GM21737 (cell line): Measurements from ENCODE around the gene SKI.

Experiments used
- ATAC-seq: cut with Tn5 transposase; IDR thresholded peaks from one replicate; pipeline ENCODE4 v1.9.1; 2021; ENCODE audit warnings: mild to moderate bottlenecking, moderate library complexity; ENCODE audit not compliant: unreplicated experiment

The SKI gene

DNA sequence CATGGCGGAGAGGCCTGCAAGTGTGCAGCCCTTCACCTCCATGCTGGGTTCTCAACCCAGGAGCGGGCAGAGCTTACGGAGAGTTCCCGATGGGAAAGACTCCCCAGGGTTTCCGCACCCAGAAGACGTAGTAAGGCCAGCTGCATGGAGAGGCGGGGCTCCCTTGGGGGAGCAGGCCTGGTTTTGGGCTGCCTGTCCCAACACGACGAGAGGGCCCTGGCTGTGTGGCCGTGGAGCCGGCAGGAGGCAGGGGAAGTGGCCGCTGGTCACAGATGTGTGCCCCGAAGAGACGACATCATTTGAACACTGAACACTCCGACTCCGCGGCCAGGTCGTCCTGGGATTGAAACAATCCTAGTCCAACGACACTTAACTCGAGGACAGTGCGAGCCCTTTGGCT, 106.2 kb downstream of the SKI start:
- ATAC-seq: no peak

DNA sequence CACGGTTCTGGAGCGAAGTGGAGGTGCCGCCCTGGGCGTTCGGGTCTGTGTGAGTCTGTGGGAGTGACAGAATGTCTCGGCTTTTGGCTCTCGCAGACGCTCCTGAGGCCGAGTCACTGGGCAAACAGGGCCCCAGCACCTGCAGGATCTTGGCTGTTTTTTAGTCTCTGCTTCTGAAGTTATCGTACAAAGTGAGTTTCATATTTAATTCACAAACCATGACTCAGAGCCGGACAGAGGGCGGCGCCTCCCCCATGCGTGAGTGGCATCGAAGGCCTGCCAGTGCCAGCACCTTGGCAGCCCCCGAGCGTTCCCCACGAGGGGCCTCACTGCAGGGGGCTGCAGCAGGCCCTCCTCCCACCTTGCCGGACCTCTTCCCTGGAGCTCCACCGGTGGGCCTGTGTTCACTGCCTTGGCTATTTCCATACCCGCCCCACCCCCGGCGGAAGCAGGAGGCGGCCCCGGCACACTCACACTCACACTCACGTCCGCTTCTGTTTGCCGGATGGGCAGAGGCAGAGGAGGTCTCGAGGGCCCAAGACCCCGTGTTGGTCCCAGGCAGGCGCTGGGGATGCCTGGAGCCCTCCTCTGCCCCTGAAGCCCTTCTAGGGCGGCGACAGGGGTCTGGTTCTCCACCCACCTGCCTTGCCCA, 106.9 kb downstream of the SKI start:
- ATAC-seq: no peak

DNA sequence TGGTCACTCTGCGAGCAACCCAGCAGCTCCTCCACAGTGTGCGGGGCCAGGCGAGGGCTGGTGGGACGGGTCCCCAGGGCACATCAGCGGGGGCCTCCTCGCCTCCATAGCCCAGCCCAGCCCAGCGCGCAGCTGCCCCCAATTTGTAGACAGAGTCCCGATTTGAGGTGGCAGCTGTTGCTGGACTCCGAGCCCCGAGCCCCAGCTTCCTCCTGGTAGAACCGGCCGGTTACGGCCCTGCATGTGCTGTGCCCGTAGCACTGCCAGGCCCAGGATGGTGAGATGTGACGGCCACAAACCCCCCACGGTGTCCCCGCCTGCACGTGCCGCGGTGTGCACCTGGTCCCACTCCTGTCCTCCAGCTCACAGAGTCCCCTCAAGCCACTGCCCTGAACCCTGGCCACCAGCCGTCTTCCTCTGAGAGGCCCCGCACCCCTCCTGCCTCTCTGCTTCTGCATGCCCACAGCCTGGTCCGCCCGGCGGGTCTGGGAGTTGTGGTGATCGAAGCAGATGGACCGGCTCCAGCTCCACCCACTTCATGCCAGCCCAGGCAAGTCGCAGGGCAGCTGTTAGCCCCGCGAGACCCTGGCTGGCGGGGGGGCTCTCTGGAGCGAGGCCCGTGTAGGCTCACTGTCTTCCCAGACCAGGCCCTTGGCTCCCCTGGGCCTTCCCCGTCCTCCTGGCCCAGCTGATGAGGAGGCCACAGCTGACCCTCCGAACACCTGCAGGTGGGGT, 107.8 kb downstream of the SKI start:
- no peak for ATAC-seq

DNA sequence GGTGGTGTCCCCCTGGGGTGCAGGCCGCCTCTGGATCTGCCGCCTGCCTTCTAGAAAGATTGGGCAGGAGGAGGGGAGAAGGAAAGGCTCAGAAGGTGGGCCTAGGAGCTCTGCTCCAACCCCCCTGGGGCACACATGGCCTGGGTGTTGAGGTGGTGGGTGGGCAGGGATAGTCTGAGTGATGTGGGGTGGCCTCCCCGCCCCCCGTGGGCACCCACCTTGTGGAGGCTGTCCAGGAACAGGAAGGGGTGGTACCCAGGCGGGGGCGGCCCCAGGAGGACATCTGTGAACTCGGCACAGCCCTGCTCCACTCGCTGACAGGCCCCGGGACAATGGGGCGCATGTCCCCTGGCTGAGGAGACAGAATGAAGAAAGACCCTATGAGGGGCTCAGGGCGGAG, 108.4 kb downstream of the SKI start:
- no peak for ATAC-seq

DNA sequence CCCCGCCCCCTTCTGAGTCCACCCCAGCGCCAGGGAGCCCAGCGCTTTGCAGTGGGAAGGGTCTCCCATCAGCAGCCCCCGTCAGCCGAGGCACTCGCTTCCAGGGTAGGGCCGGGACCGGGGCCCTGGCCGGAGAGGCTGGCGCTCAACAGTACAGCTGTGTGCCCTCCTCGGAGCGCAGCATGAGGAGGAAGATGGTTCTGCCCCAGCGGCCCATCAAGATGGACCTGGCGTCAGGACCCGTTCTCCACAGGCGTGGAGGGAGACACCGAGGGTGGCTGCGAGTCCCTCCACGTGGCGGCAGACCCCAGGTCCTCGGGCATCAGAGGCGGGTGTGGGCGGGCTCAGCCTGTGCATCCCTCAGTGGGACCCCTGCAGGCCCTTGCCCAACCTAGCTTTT, 109.0 kb downstream of the SKI start:
- no peak for ATAC-seq

DNA sequence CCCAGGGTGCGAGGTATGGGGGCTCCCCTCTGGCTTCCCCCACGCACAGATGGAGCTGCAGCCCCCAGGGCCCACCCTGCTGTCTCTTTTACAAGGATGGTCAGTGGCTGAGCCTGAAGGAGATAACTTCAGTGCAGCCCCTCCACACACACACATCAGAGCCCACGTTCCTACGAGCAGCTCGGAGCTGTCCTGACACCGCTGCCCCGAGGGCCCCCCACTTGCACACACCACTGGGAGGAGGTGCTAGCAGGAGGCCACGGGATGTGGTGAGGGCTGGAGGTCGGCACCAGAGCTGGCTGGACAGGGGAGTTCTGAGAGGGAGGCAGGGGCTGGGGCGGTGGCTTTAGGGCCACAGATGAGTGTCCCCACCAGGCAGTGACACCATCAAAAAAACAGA, 109.4 kb downstream of the SKI start:
- ATAC-seq: no peak

DNA sequence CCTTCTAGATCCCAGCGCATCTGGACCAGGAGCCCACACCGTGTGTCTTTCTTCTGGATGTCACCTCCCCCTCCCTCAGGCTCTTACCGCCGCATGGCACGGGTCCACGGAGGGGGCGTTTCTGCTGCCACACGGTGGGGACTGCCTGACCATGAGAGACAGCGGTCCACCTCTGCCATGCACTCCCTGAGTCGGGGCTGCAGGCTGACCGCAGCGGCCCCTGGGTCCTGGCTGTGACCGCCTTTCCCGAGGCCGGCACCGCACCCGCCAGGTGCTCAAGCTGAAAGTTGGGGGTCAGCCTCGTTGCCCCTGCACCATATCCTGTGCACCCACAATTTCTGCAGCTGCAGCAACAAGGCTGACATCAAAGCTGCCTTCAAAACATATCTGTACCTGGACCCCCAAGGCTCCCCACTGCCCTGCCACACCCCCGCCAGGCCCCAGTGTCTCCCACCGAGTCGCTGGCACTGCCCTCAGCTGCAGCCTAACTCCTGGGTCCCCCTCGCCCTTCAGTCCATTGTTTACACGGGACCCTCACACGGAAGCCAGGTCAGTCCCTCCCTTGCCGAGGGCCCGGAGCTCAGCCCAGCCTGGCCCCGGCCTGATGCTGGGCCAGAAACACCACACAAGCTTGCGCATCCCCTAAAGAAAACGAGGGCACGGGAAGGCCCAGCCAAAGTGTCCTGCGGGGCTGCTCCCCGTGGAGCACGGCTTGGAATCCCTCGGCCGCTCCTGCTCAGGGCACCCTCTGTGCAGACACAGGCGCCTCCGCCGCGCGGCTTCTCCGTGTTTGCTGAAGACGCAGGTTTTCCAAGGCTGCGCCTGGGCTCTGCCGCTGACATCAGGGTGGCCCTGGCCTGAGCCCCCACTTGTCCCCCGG, 111.3 kb downstream of the SKI start:
- ATAC-seq: no peak

DNA sequence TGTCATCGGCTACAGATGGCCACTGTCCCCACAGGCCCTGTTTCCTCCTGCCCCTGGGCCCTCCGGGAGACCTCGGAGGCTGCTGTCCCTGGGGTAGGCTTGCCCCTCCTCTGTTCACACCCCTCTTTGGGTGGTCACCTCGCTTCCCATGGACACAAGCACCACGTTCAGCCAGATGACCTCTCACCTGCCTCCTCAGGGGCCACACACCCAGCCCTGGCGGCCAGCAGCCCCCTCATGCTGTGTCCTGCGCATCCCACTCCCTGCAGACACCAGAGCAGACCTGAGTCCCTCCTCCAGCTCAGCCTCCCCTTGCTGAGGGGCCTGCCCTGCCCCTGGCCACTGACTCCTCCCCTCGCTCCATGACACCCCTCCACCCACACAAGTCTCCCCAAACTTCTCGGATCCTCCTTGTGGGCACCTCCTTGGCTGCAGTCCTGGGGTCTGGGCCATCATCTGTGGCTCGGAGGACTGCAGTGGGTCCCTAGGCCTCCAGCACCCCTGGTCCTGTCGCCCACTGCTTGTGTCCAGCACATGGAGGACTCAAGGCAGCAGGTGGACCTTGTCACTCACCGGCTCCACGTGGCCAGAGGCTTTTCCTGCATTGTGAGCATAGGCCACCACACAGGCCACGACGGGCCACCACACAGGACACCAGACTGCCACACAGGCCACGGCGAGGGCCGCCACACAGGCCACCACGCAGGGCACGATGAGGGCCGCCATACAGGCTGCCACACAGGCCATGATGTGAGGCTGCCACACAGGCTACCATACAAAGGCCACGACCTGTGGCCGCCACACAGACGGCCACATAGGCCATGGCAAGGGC, 112.2 kb downstream of the SKI start:
- ATAC-seq: no peak

DNA sequence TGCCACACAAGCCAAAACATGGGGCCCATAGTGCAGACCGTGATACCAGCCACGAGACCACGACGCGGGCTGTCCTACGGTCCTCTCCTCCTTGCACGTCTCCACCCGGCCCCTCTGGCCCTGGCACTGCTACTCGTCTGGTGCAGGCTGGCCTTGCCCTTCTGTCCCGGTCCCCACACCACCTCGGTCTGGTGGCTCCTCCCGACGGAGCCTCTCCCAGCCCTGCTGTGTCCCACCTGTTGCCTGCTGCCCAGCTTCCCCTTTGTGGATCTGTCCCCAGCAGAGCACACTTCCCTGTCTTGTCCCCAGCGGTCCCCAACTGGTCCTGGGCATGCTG, 112.8 kb downstream of the SKI start:
- no peak for ATAC-seq

DNA sequence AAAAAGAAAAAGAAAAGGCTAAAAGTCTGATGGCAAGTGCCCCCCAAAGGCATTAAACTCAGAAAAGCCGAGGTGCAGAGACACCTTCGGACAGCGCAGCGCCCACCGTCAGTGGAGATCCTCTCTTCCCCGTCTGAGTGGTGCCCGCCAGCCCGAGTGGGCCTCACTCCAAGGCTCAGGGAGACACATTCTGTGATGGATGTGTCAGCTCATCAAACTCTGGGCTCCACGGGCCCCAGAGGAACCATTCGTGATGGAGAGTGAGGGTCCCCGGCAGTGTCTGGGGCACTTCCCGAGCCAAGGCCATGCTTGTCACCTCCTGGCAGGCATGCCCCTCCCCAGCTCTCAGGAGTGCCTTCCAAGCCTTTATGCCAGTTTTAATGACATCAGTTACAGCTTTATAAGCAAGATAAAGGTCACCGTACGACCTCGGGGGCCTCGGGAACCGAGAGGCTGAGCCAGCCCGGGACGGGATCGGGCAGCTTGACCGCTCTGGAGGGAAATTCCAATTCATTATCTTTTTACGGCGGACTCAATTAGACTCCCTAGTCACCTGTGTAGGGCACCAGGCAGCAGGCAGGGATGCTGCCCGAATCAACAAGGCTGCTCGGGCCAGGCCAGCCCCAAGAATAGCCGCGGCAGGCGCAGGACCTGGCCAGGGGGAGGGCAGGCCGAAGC, 113.7 kb downstream of the SKI start:
- no peak for ATAC-seq

DNA sequence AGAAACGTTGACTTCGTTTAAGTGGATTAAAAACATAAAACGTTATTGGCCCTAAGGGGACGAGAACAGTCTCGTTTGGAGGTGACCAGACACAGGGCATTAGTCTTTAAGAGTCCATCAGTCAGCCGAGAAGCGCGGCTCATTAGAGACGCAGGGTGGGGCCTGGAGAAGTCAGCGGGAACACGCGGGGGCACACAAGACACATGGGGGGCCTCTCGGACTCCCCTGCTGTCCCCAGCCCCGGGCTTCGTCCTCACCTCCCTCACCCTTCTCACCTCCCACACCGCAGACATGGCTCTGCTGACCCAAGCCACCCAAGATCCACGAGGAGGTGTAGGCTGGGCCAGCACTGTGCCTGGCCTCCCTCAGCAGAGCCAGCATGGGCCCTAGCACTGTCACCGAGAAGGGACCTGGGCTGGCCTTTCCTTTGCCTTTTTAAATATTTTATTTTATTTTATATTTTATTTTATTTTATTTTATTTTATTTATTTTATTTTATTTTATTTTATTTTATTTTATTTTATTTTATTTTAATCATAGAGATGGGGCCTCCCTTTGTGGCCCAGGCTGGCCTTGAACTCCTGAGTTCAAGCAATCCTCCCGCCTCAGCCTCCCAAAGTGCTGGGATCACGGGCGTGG, 114.4 kb downstream of the SKI start:
- no peak for ATAC-seq

DNA sequence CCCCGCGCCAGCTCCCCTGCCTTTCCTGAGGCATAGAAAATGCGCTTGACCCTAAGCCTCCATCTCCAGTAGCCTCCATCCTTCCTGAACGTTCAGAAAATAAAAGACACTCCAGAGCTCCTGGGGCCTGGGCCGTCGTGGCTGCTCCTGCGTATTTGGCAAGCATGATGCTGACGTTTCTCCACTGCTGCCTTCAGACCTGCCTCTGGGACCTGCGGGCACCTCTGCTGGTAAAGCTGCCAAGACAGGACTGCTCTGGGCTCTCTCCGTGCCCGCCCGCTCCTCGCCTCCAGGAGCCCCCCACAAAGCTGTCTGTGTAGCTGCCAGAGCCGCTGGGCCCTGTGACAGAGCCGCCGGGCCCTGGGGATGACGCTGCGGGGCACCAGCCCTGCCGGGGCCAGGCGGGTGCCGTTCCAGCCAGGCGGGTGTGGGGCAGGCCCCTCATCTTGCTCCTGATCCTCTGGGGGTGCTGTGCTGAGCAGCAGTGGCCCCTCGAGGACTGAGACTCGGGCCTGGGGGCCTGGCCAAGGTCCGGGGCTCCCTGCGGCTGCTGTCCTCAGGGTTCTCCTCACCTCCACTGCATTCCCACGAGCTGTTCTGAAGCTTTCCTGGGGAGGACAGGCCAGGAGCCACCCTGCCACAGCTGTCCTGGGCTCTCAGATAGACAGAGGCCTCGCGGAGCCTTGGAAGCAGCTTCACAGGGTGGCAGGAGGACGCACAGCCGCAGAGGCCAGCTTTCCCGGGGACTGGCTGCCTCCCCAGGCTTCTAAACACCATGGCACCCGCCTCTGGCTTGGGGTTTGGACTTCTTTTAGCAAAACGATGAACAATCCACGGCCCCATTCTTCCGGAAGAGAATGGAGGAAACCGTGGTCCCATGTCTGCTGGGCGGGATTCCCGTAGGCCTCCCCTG, 115.2 kb downstream of the SKI start:
- no peak for ATAC-seq

DNA sequence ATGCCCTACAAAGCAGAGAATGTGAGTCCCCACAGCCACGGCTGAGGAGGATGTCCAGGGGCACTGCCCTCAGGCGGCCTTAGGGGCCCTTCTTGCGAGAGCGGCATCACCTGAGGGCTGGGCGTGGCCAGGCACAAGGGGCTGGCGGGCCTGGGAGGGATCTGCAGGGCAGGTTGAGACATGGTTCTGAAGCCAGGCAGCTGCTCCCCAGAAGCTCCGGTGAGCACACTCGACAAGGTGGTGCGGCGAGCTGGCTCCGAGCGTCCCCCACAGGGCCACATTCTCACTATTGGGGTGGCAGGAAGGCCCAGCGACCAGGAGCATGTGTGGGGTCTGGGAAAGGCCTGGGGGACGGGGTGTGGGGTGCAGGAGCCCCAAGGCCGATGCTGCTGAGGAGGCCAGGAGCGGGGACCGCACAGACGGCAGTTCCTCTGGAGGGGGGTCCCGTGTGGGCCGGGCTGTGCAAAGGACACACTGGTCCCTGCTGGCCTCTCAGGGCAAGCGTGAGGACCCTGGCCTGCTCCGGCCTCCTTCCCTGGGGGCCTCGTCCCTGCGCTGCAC, 116.1 kb downstream of the SKI start:
- ATAC-seq: no peak

DNA sequence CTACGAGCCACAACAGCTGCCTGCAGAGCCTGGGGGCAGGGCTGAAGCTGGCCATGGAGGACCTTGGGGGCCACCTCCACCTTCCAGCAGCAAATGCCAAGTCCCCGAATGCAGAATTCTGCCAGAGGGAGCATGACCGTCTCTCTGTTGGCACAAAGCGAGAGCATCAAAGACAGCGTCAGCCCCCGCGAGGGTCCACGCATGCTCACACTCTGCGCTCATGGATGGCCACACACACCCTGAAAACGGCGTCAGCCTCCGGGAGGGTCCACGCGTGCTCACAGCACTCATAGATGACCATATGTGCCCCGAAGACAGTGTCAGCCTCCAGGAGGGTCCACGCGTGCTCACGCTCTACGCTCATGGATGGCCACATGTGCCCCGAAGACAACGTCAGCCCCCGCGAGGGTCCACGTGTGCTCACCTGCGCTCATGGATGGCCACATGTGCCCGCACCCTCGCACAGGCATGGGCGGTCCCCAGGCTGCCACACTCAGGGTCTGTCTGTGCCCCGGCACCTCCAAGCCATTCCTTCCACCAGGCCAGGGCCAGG, 116.7 kb downstream of the SKI start:
- ATAC-seq: no peak

DNA sequence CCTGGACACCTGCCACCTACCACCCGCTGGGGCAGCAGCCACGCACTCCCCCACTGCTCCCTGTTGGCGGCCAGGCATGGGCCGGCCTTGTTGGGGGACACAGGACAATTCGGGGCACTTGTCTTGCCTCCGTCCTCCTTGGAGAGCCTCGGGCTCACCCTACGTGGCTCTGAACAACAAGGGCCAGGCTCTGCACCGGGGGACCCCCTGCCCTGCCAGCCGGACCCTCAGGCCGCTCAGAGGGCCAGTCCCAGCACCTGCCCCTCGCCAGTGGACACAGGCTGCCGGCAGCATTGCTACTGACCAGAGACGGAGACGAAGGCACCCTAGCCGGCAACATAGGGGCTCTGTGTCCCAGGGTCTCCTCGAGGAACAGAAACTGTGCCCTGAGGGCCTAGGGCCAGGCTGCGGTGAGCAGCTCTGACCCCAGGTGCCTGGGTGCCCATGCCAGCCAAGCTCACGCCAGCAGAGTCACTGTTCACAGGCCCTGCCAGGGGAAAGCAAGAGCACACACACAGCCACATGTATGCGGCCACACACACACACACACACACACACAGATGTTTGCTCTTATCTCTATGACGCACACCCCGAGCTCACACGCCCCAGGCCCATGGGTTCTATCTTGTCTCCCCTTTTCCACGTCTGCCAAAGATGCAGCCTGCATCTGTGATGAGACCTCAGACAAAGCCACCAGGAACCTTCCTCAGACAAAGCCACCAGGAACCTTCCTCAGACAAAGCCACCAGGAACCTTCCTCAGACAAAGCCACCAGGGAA, 117.4 kb downstream of the SKI start:
- no peak for ATAC-seq

DNA sequence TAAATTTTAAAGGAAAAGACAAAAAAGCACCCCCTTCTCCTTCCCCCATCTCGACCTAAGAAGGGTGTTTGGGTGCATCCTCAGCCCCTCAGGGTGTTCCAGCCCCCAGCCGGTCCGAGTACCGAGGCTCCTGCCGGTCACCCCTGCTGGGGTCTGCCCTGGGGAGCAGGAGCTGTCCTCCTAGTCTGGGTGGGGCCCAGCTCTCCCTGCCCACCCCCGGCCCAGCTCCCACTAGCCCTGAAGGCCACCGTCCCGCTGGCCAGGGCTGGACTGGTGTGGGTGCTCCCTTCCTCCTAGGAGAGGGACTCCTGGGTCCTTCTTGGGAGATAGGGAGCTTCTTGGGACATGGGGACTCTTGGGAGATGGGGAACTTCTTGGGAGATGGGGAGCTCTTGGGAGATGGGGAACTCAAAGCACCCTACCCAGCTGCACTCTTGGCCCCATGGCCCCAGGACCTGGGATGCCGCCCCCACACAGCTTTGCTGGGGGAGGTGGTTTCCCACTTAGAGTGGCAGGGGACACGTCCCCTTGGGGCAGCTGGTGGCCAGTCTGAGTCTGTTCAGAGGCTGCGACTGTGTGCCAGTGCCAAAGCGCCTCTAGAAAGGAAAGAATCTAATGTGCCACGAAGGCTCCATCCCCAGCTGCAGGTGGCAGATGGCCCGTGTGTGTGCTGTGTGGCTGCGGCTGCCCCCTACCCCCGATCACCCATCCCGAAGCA, 118.7 kb downstream of the SKI start:
- ATAC-seq: no peak

DNA sequence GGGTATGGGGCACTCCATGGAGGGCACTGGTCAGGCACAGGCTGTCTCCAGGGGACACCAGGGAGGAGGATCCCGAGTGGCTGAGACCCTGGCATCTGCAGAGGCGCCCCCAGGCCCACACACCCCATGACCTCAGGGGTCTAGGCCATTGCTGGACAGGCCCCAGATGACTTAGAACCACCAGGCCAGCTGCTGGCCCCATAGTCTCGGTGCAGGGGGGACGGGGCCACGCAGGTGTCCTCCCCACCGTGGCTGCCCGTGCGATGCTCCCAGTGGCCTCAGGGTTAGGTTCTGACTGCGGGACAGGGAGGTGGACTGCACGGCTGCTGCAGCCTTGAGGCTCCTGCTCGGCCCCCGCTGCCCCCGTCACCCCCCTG, 119.3 kb downstream of the SKI start:
- ATAC-seq: no peak
